ENCODE data around the gene SPRY1. TPM values are rescaled to one million over a fixed set of nuclear protein-coding genes. Genes with fewer than 3 reads are reported as not detected.

Gene SPRY1
- total RNA-seq, 3 donors from 2014 or later, result 26.5 to 46.4 (median 27.2) TPM

GRCh38 chr4:123350726-123351125, 45.9 kb upstream of the SPRY1 start:
- DNase-seq (no peak), ATAC-seq (no peak)
- Histone ChIP-seq H3K4me1 (ENCODE audit: low read depth) (no peaks in the 10 kb centered on the region), H3K9me3 (no peaks in the 10 kb centered on the region), H3K36me3 (ENCODE audit: low read depth) (no peaks in the 10 kb centered on the region), H3K4me3 (no peak overlapping the region)
- TF ChIP-seq, protein P1, sequence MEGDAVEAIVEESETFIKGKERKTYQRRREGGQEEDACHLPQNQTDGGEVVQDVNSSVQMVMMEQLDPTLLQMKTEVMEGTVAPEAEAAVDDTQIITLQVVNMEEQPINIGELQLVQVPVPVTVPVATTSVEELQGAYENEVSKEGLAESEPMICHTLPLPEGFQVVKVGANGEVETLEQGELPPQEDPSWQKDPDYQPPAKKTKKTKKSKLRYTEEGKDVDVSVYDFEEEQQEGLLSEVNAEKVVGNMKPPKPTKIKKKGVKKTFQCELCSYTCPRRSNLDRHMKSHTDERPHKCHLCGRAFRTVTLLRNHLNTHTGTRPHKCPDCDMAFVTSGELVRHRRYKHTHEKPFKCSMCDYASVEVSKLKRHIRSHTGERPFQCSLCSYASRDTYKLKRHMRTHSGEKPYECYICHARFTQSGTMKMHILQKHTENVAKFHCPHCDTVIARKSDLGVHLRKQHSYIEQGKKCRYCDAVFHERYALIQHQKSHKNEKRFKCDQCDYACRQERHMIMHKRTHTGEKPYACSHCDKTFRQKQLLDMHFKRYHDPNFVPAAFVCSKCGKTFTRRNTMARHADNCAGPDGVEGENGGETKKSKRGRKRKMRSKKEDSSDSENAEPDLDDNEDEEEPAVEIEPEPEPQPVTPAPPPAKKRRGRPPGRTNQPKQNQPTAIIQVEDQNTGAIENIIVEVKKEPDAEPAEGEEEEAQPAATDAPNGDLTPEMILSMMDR (IDR thresholded peaks at IDR 0.05), result no peak
- intact Hi-C loops (cut with DNase I, micrococcal nuclease), result no loop called here

- ATAC-seq (peak; percentile 45), DNase-seq (peak in 2 of 3 donors; percentile 10 to 30)
- Histone ChIP-seq H3K36me3 (ENCODE audit: low read depth) (no peaks in the 10 kb centered on the region), H3K4me3 (no peak overlapping the region), H3K4me1 (ENCODE audit: low read depth) (no peaks in the 10 kb centered on the region), H3K9me3 (no peaks in the 10 kb centered on the region)
- intact Hi-C loops (cut with DNase I, micrococcal nuclease), result no loop called here
- TF ChIP-seq, protein P1 (IDR thresholded peaks at IDR 0.05), result no peak
Measured at GRCh38 chr4:123351713-123352112, 44.9 kb upstream of the SPRY1 start.

GRCh38 chr4:123352240-123352945, 44.2 kb upstream of the SPRY1 start:
- DNase-seq (no peak), ATAC-seq (no peak)
- intact Hi-C loops (cut with DNase I, micrococcal nuclease), result no loop called here
- no peaks in the 10 kb centered on the region for H3K4me1 ChIP-seq (ENCODE audit: low read depth)
- H3K4me3 ChIP-seq, result no peak overlapping the region
- H3K9me3 ChIP-seq, result no peaks in the 10 kb centered on the region
- TF ChIP-seq, protein P1 (IDR thresholded peaks at IDR 0.05), result no peak
- no peaks in the 10 kb centered on the region for H3K36me3 ChIP-seq (ENCODE audit: low read depth)

- DNase-seq, result no peak
- no peak overlapping the region for H3K4me3 ChIP-seq
- intact Hi-C loops (cut with DNase I, micrococcal nuclease), result no loop called here
- TF ChIP-seq, protein P1 (IDR thresholded peaks at IDR 0.05), result no peak
- no peaks in the 10 kb centered on the region for H3K9me3 ChIP-seq
- ATAC-seq, result no peak
- H3K4me1 ChIP-seq (ENCODE audit: low read depth), result no peaks in the 10 kb centered on the region
- no peaks in the 10 kb centered on the region for H3K36me3 ChIP-seq (ENCODE audit: low read depth)
Measured at GRCh38 chr4:123352966-123353365, 43.6 kb upstream of the SPRY1 start.

DNA sequence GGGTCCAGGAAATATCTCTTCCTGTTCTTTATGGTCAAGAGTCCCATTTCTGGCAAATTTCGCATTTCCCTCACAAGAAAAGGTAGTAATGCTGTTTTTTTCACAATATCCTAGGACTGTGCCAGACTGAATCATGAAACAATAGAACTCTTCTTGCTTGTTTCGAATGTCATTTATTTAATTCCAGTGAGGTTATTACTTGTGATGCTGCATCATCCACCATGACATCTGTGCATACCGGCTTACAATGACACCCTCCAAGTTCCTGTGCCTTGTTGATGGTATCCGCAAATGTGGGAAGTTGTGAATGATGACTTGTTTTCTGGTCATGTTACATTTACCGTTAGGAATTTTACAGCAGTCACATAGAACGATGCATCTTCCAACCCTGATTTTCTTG, 42.9 kb upstream of the SPRY1 start:
- DNase-seq, result no peak
- Histone ChIP-seq H3K36me3 (ENCODE audit: low read depth) (no peaks in the 10 kb centered on the region), H3K9me3 (no peaks in the 10 kb centered on the region), H3K4me3 (no peak overlapping the region), H3K4me1 (ENCODE audit: low read depth) (no peaks in the 10 kb centered on the region)
- ATAC-seq, result no peak
- intact Hi-C loops (cut with DNase I, micrococcal nuclease), result no loop called here
- TF ChIP-seq, protein P1 (IDR thresholded peaks at IDR 0.05), result no peak

Data from mucosa of descending colon (tissue), 3 donors.